DMS79 (cell line): Measurements from ENCODE around the gene IGFL2.

ENCODE experiments used
- DNase-seq: peaks from one replicate; lab custom pipeline; 2025; lab: John Stamatoyannopoulos, UW

The IGFL2 gene

DNA sequence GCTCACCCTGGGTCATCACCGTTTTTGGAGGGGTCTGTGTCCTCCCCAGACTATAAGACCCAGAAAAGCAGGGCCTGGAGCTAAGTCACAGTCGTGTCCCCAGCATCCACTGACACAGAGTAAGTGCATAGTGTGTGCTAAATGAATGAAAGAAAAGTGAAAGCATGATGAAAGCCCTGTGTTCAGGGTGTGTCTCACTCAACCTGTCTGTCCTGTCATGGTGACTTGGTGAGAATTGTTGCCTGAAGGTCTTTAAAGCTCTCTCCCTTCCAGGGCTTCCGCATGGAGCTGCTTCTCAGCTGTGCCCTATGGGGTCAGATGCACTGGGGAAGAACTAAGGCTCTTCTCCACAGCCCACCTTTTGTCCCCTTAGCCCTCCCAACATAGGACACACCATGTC, 61.0 kb downstream of the IGFL2 start:
- no peak for DNase-seq

DNA sequence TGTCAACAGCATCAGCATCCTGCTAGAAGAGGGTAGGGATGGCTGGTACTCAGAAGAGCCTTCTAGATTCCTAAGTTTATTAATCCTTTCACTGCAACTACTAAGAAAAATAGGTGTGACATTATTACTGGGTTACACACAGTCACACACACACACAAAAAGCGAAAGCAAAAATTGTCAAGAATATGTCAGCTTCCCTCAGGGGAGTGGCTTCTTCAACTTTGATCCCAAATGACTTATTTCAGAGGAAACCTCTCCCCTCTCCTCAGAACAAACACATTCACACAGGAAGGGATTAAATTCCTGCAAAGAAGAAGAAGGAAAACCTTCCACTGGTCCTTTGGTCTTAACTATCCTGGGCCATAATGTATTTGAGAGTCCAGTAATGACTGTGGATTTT, 61.4 kb downstream of the IGFL2 start:
- DNase-seq = no peak

DNA sequence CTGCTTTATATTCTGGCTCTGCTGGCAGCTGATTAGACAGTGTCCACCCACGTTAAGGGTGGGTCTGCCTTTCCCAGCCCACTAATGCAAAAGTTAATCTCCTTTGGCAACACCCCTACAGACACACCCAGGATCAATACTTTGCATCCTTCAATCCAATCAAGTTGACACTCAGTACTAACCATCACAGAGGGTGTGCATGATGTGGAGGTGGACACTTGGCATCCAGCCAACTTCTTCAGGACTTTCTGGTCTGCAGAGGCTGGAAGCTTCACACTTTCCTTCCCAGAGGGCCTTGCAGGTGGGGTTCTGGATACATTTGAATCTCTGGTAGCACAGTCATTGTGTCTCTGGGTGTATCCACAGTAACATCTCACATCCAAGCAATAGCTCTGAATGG, 62.6 kb downstream of the IGFL2 start:
- DNase-seq = no peak
